GM12872 (cell line): ENCODE measurements around the gene PIKFYVE.

ENCODE experiments used
- CTCF ChIP-seq: IDR thresholded peaks from 3 replicates; pipeline ENCODE4 v1.5.1; 2011; ENCODE audit warnings: low read depth, mild to moderate bottlenecking, low read length, moderate library complexity; ENCODE audit not compliant: insufficient read depth

The PIKFYVE gene

GRCh38 chr2:208311321-208311720 lies 45.3 kb downstream of the PIKFYVE start:
- TF ChIP-seq CTCF = no peak

DNA sequence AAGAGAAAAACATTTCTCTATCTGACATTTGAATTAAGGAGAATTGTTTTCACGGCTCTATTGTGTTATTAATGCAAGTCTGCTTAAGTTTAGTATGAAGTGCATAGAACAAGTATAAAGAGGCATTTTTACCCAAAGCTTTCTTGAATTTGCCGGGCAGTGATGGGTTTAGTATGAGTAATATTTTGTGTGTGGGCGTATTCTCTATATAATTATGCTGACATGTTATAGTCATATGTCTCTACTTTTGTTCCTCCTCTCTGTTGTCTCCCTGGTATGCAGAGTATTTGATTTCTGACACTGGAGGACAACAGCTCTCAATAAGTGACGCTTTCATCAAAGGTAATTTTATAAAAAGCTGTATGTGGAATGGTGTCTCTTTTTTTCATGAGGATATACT lies 45.9 kb downstream of the PIKFYVE start:
- no peak for TF ChIP-seq CTCF

DNA sequence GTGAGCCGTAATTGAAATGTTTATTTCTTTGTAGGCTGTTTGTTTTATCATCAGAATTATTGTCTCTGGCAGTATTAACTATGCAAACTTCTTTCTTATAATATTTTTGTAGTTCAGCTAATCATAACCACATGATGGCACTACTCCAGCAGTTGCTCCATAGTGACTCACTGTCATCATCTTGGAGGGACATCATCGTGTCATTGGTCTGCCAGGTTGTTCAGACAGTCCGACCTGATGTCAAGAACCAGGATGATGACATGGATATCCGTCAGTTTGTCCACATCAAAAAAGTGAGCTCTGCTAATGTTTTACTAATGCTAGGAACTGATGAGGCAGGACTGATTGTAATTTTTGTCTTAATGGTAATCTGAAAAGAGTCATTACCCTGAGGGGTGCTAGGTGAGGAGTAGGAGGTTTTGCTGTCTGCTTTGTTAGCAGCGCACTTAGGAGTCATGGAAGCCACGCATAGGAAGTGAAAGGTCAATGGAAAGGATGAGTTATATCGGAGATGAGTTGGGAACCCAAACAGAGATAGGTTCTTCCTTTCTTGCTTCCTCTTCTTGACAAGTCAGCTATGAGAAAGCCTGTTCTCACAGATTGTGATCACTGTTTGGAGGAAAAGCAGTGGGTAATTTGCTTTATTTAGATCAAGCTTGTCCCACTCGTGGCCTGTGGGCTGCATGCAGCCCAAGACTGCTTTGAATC lies 49.2 kb downstream of the PIKFYVE start:
- TF ChIP-seq CTCF = no peak

DNA sequence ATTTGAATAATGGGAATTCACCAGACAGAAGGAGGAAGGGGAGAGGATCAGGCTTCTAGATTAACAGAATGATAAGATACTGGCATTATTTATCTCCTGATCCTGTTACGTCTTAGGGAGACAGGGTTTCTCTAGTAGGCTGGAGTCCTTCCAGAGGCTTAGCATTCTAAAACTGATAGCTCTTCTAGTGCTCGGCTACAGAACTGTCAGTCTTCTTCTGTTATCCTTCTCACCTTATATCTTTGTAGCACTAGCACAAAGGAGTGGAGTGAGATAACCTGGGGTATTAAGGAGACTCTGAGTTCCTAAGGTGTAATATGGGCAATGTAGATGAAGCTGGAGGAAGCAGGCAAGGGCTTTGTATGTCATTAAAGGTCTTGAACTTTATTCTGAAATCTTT lies 52.1 kb downstream of the PIKFYVE start:
- no peak for TF ChIP-seq CTCF

GRCh38 chr2:208319391-208319790 lies 53.3 kb downstream of the PIKFYVE start:
- TF ChIP-seq CTCF = no peak

GRCh38 chr2:208320686-208321085 lies 54.6 kb downstream of the PIKFYVE start:
- no peak for TF ChIP-seq CTCF

GRCh38 chr2:208326016-208326415 lies 60.0 kb downstream of the PIKFYVE start:
- no peak for TF ChIP-seq CTCF
